Prostate gland (tissue), 2 donors: ENCODE results near the gene PROS1.
"Not testable (repeated sequence)": the region's sequence is repeated elsewhere in the genome, so short reads cannot be mapped to it uniquely, and the experiment has no call there.

Experiments
- CTCF ChIP-seq, 4 experiments: fragments of 200-600 bp in 2 of 4; fragments of 450-650 bp in 2 of 4; sonication (generic) in 2 of 4; IDR thresholded peaks; 1 replicate in 3 of 4; 2 replicates in 1 of 4; pipeline ENCODE4 v1.5.1; 2016 to 2019; ENCODE audit warnings: antibody characterized with exemption in 4 of 4, mild to moderate bottlenecking in 2 of 4, moderate library complexity in 2 of 4
- POLR2AphosphoS5 ChIP-seq: sonication (generic); formaldehyde crosslinking; IDR thresholded peaks from one replicate; pipeline ENCODE4 v1.6.1; 2017; ENCODE audit warnings: antibody characterized with exemption

GRCh38 chr3:93917546-93918029 is 56.1 kb downstream of the PROS1 start:
- TF ChIP-seq CTCF (IDR thresholded peaks at IDR 0.05); POLR2AphosphoS5: not testable (repeated sequence)
